Measurements from ENCODE around the gene HSD3B2.

GRCh38 chr1:119452091-119452490 is 37.1 kb downstream of the HSD3B2 start:
- TF ChIP-seq RXRA (CRISPR knock-in tag; IDR thresholded peaks at IDR 0.05) = no peak
- no peak for TF ChIP-seq SATB2 (CRISPR knock-in tag; IDR thresholded peaks at IDR 0.05)
- no peak for TF ChIP-seq ZKSCAN8 (CRISPR knock-in tag; IDR thresholded peaks at IDR 0.05; ENCODE audit: borderline replicate concordance)
- no peak for TF ChIP-seq SP140L (CRISPR knock-in tag; IDR thresholded peaks at IDR 0.05; ENCODE audit: borderline replicate concordance)
- TF ChIP-seq, protein P1, sequence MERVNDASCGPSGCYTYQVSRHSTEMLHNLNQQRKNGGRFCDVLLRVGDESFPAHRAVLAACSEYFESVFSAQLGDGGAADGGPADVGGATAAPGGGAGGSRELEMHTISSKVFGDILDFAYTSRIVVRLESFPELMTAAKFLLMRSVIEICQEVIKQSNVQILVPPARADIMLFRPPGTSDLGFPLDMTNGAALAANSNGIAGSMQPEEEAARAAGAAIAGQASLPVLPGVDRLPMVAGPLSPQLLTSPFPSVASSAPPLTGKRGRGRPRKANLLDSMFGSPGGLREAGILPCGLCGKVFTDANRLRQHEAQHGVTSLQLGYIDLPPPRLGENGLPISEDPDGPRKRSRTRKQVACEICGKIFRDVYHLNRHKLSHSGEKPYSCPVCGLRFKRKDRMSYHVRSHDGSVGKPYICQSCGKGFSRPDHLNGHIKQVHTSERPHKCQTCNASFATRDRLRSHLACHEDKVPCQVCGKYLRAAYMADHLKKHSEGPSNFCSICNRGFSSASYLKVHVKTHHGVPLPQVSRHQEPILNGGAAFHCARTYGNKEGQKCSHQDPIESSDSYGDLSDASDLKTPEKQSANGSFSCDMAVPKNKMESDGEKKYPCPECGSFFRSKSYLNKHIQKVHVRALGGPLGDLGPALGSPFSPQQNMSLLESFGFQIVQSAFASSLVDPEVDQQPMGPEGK (CRISPR knock-in tag; IDR thresholded peaks at IDR 0.05) = no peak

Data from HepG2 (cell line).